Spinal cord (tissue), 10 donors: ENCODE data around the gene PDZRN3. TPM values are rescaled to one million over a fixed set of nuclear protein-coding genes. Genes with fewer than 3 reads are reported as not detected.

Source experiments
- DNase-seq, 6 donors: peaks; one replicate each; pipeline versions ENCODE4 v3.0.0 to v3.0.0-alpha.2; 2013 to 2015; ENCODE audit warnings: low spot score in 6 of 6, low read depth in 4 of 6
- H3K27ac ChIP-seq: one replicate; pipeline ENCODE4 v1.5.1; 2013; ENCODE audit warnings: low read depth, low read length, control low read depth
- H3K27me3 ChIP-seq: one replicate; pipeline ENCODE4 v1.6.1; 2013; ENCODE audit warnings: low read length; ENCODE audit not compliant: control insufficient read depth, insufficient read depth
- H3K36me3 ChIP-seq: one replicate; pipeline ENCODE4 v1.6.1; 2013; ENCODE audit warnings: low read length; ENCODE audit not compliant: control insufficient read depth, insufficient read depth
- H3K4me1 ChIP-seq: one replicate; pipeline ENCODE4 v1.6.1; 2013; ENCODE audit warnings: low read length; ENCODE audit not compliant: control insufficient read depth, insufficient read depth
- H3K4me3 ChIP-seq: one replicate; pipeline ENCODE4 v1.5.1; 2013; ENCODE audit warnings: low read depth, low read length, control low read depth
- H3K9me3 ChIP-seq: one replicate; pipeline ENCODE4 v1.6.1; 2013; ENCODE audit warnings: low read length; ENCODE audit not compliant: control insufficient read depth, insufficient read depth
- WGBS: methylation state at CpG from one replicate; pipeline ENCODE4 v1.1.5; 2013; ENCODE audit warnings: missing lambda C conversion rate; ENCODE audit not compliant: insufficient coverage; 5-methylcytosine and 5-hydroxymethylcytosine counted together
- polyA plus RNA-seq, 2 donors: library from polyadenylated mRNA; unstranded; fragments of 120-200 nt; gene quantifications; one replicate each; pipeline ENCODE4 v1.2.1, GENCODE V29; 2013; ENCODE audit not compliant: insufficient read length in 2 of 2
- total RNA-seq, 2 donors: library from RNA; depleted of rRNA in 1 of 2; stranded (reverse); fragments of 120-200 nt in 1 of 2; fragments of >200 nt in 1 of 2; gene quantifications; one replicate each; pipeline versions ENCODE4 v1.2.3 to v1.2.4, GENCODE V29; 2013 to 2014
- donor health status: healthy.

The PDZRN3 gene
- total and polyA plus RNA-seq, 4 donors = 21.8 to 83.6 (median 30.2) TPM

- Histone ChIP-seq H3K27ac (no peak overlapping the region), H3K9me3 (no peaks in the 10 kb centered on the region), H3K36me3 (no peaks in the 10 kb centered on the region), H3K4me1 (peaks cover 3% of the 10 kb centered on the region), H3K27me3 (no peaks in the 10 kb centered on the region), H3K4me3 (no peak overlapping the region)
- DNase-seq = no peak
- no CpG with 5 or more reads among the region's 3 CpGs for WGBS
Observed at GRCh38 chr3:73542136-73542535, 82.6 kb downstream of the PDZRN3 start.

GRCh38 chr3:73540969-73541740, 83.6 kb downstream of the PDZRN3 start:
- WGBS = no CpG with 5 or more reads among the region's 1 CpG
- H3K9me3 ChIP-seq = no peaks in the 10 kb centered on the region
- no peak overlapping the region for H3K27ac ChIP-seq
- peaks cover 3% of the 10 kb centered on the region for H3K4me1 ChIP-seq
- no peak overlapping the region for H3K4me3 ChIP-seq
- H3K36me3 ChIP-seq = no peaks in the 10 kb centered on the region
- no peaks in the 10 kb centered on the region for H3K27me3 ChIP-seq
- DNase-seq = no peak

DNA sequence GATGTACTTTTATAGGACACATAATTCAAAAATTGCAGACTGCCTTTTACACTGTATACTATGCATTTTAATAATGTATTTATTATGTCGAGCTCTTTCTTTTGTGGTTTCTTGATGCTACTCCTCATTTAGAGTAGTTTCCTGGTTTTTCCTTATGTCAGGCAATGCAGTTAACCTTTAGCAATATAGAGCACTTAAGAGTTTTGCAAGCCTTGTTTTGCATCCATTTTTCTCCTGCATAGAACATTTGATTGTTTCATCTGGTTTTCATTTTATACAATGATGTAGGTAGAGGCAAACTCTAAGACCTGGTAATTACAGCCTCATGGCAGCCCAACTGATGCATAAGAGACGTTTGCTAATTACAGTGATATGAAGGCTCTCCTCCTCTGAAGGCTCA, 86.3 kb downstream of the PDZRN3 start:
- Histone ChIP-seq H3K4me1 (peaks cover 3% of the 10 kb centered on the region), H3K27ac (no peak overlapping the region), H3K36me3 (no peaks in the 10 kb centered on the region), H3K9me3 (no peaks in the 10 kb centered on the region), H3K4me3 (no peak overlapping the region), H3K27me3 (no peaks in the 10 kb centered on the region)
- DNase-seq = no peak
- WGBS = no CpG with 5 or more reads among the region's 2 CpGs

- Histone ChIP-seq H3K27ac (no peak overlapping the region), H3K4me3 (no peak overlapping the region), H3K36me3 (no peaks in the 10 kb centered on the region), H3K9me3 (no peaks in the 10 kb centered on the region), H3K4me1 (no peaks in the 10 kb centered on the region), H3K27me3 (no peaks in the 10 kb centered on the region)
- no peak for DNase-seq
Observed at GRCh38 chr3:73536952-73537351, 87.8 kb downstream of the PDZRN3 start.

DNA sequence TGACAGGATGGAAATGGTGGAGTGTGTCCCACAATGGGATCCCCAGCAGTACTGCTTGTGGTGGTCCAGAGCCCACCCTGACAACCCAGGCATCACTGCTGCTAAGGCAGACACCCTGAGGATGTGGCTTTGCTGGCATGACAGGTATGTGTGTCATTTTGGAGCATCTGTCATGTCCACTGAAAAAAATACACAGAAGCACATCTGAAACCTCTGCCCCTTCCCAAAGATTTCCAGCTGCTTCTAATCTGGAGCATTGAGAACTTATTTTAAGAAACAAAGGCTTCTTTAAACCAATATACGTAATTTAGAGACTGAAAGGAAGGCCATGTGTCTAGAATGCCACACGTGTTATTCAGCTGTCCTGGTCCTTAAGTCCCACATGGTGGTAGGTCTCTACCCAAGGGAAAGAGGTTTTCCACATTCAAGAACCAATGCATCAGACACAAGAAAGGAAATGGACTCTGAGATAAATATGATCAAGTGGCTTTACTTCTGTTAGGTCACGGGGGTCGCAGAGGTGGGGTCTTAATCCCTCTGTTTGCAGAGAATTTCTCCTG, 88.3 kb downstream of the PDZRN3 start:
- no peaks in the 10 kb centered on the region for H3K9me3 ChIP-seq
- H3K36me3 ChIP-seq = no peaks in the 10 kb centered on the region
- 100% methylated on average over 2 of the region's 4 CpGs for WGBS
- no peak overlapping the region for H3K4me3 ChIP-seq
- no peak overlapping the region for H3K27ac ChIP-seq
- H3K4me1 ChIP-seq = no peaks in the 10 kb centered on the region
- DNase-seq = no peak
- no peaks in the 10 kb centered on the region for H3K27me3 ChIP-seq

DNA sequence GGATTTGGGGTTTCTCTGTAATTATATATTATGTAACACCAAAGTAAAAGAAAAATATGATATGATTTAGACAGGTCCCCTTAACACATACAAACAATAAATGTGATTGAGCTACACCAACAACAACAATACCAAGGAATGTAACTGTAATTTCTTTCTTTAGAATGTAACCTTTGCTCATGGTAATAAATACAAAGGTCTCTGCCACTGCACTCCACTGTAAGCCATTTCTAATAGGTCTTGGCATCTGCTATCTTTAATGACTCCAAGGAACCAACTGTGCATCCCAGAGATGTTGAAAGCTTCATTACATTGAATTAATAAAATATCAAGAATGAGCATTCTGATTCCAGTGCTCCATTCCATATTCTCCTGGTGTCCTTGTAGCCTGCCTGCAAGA, 88.8 kb downstream of the PDZRN3 start:
- Histone ChIP-seq H3K36me3 (no peaks in the 10 kb centered on the region), H3K27ac (no peak overlapping the region), H3K4me1 (no peaks in the 10 kb centered on the region), H3K9me3 (no peaks in the 10 kb centered on the region), H3K27me3 (no peaks in the 10 kb centered on the region), H3K4me3 (no peak overlapping the region)
- DNase-seq = no peak

- no peaks in the 10 kb centered on the region for H3K36me3 ChIP-seq
- H3K4me1 ChIP-seq = no peaks in the 10 kb centered on the region
- no peak overlapping the region for H3K27ac ChIP-seq
- no peak overlapping the region for H3K4me3 ChIP-seq
- DNase-seq = no peak
- H3K27me3 ChIP-seq = no peaks in the 10 kb centered on the region
- no peaks in the 10 kb centered on the region for H3K9me3 ChIP-seq
Observed at GRCh38 chr3:73535137-73535536, 89.6 kb downstream of the PDZRN3 start.

DNA sequence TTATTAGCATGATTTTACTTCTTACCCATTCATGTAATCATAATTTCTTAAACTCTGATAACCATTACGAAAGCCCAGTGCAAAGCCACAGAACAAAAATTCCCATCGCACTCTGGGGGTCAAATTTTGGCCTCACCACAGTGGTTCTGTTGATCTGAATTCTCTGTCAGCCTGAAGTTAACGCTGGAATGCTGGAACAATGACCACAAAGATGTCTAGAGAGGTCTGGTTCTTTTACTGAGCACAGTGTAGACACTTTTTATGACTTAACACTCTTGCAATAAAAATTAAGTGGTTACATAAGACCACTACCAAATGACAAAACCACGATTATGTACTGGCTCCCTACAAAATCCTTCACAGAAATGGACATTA, 94.7 kb downstream of the PDZRN3 start:
- H3K27ac ChIP-seq = no peak overlapping the region

DNA sequence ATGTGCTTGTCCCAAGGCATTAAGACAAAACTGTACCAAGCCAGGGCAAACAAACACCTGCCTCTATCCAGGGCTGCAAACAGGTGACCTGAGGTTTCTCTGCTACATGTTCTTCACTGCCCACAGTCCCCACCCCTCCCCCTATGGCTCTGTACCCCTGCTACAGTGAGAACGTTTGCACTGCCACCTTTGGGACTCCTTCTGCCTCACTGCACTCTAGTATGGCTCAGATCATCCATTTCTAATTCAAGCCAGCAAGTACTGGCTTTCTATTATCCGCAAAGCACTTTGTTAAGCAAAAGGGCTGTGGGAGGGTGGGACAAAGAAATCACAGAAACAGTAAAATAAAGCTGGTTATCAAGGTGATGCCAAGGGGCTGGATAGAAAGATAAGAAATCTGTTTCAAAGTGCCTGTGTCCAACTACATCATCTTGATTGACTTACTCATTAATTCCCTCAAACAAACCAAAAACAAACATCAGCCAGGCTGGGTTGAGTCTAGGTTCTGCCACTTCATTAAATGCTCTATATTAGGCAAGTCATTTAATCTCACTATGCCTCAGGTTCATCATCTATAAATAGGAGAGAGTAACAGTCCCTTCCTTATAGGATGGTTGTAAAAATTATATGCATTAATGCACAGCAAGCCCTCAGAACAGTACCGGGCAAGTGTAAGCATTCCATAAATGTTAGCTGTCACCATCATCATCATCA, 95.3 kb downstream of the PDZRN3 start:
- Histone ChIP-seq H3K27ac (no peak overlapping the region), H3K4me1 (peaks cover 3% of the 10 kb centered on the region), H3K36me3 (no peaks in the 10 kb centered on the region), H3K4me3 (no peak overlapping the region), H3K27me3 (no peaks in the 10 kb centered on the region), H3K9me3 (no peaks in the 10 kb centered on the region)
- no peak for DNase-seq
- WGBS = 50% methylated on average over 2 of the region's 3 CpGs

More for the DNA sequence above, 94.7 kb downstream of the PDZRN3 start:
- H3K9me3 ChIP-seq = no peaks in the 10 kb centered on the region
- no peak overlapping the region for H3K4me3 ChIP-seq
- H3K27me3 ChIP-seq = no peaks in the 10 kb centered on the region
- no peaks in the 10 kb centered on the region for H3K36me3 ChIP-seq
- H3K4me1 ChIP-seq = peaks cover 3% of the 10 kb centered on the region
- DNase-seq = no peak
- 81% methylated on average over 2 of the region's 4 CpGs for WGBS

- Histone ChIP-seq H3K27ac (no peak overlapping the region), H3K9me3 (peaks cover 2% of the 10 kb centered on the region), H3K4me1 (peaks cover 13% of the 10 kb centered on the region), H3K36me3 (no peaks in the 10 kb centered on the region), H3K4me3 (no peak overlapping the region), H3K27me3 (no peaks in the 10 kb centered on the region)
- WGBS = 89% methylated on average over 6 of the region's 6 CpGs
- no peak for DNase-seq
Observed at GRCh38 chr3:73525591-73525990, 99.2 kb downstream of the PDZRN3 start.
